HCT116 (cell line): ENCODE data around the gene COL4A1. TPM values are rescaled to one million over a fixed set of nuclear protein-coding genes. Genes with fewer than 3 reads are reported as not detected.

ENCODE experiments used
- ATAC-seq: fragments of 200-7000 bp; cut with Tn5 transposase; 2 replicates; pipeline ENCODE4 v1.9.1; 2020; ENCODE audit warnings: mild to moderate bottlenecking, moderate library complexity
- BruUV-seq: library from RNA; stranded (reverse); fragments of 400-500 nt; replicated peaks from 2 replicates; lab custom pipeline; 2021; lab: Mats Ljungman, UMichigan
- CTCF ChIA-PET: fragments of 300-600 bp; sonication (Branson Sonifier 250); formaldehyde crosslinking; loops from one replicate; lab custom pipeline; 2021; ENCODE audit warnings: antibody characterized with exemption; lab: Charles Lee
- POLR2A ChIA-PET: fragments of 300-600, 350-600 bp; sonication (Branson Sonifier 250); formaldehyde crosslinking; loops from one replicate; lab custom pipeline; 2021; ENCODE audit warnings: antibody characterized with exemption; lab: Charles Lee
- RAD21 ChIA-PET, 2 experiments: fragments of 300-600 bp; sonication (Branson Sonifier 250); formaldehyde crosslinking; loops; one replicate each; lab custom pipeline; 2023; ENCODE audit warnings: low total read pairs in 2 of 2; ENCODE audit not compliant: uncharacterized antibody in 2 of 2, unreplicated experiment in 2 of 2, low non-redundant PET in 1 of 2; lab: Charles Lee
- DNase-seq: peaks from one replicate; pipeline ENCODE4 v3.0.0-alpha.2; 2010; ENCODE audit warnings: low read depth, low spot score
- H2AFZ ChIP-seq: fragments of 200-600 bp; shearing (Covaris generic), sonication (generic); 2 replicates; pipeline ENCODE4 v1.6.1; 2017; ENCODE audit warnings: low read depth, mixed run types, mixed read lengths, antibody characterized with exemption, low read length; ENCODE audit not compliant: poor library complexity, severe bottlenecking
- H3K27ac ChIP-seq: 2 replicates; pipeline ENCODE4 v1.5.1; 2012; ENCODE audit warnings: low read depth, low read length
- H3K27me3 ChIP-seq: fragments of 200-600 bp; sonication (generic); 2 replicates; pipeline ENCODE4 v1.6.1; 2016; ENCODE audit warnings: mixed run types, low read length, mixed read lengths; ENCODE audit not compliant: insufficient read depth
- H3K36me3 ChIP-seq, 2 experiments: fragments of 200-500 bp in 1 of 2; fragments of 200-600 bp in 1 of 2; sonication (Bioruptor generic) in 1 of 2; sonication (generic) in 1 of 2; 2 replicates each; pipeline versions ENCODE4 v1.5.1 to v1.6.1; 2014 to 2016; ENCODE audit warnings: low read length in 2 of 2, inconsistent platforms in 1 of 2, mixed read lengths in 1 of 2, mixed run types in 1 of 2; ENCODE audit not compliant: insufficient read depth in 2 of 2, control insufficient read depth in 1 of 2
- H3K4me1 ChIP-seq, 2 experiments: fragments of 200-600 bp in 1 of 2; sonication (generic) in 1 of 2; 2 replicates each; pipeline versions ENCODE4 v1.5.1 to v1.6.1; 2012 to 2017; ENCODE audit warnings: low read length in 2 of 2, inconsistent platforms in 1 of 2, mild to moderate bottlenecking in 1 of 2, mixed read lengths in 1 of 2, mixed run types in 1 of 2, moderate library complexity in 1 of 2; ENCODE audit not compliant: insufficient read depth in 2 of 2, control insufficient read depth in 1 of 2
- H3K4me2 ChIP-seq: fragments of 200-600 bp; sonication (generic); 2 replicates; pipeline ENCODE4 v1.6.1; 2017; ENCODE audit warnings: mixed run types, low read length, mixed read lengths
- H3K4me3 ChIP-seq, 2 experiments: fragments of 200-600 bp in 1 of 2; sonication (generic) in 1 of 2; replicated peaks in 1 of 2; 2 replicates each; pipeline ENCODE4 v1.5.1; 2011 to 2016; ENCODE audit warnings: low read length in 2 of 2, control low read depth in 1 of 2, low read depth in 1 of 2, mild to moderate bottlenecking in 1 of 2, mixed read lengths in 1 of 2, mixed run types in 1 of 2
- H3K79me2 ChIP-seq: fragments of 200-600 bp; sonication (generic); 2 replicates; pipeline ENCODE4 v1.6.1; 2017; ENCODE audit warnings: mild to moderate bottlenecking, mixed run types, low read length, moderate library complexity, mixed read lengths; ENCODE audit not compliant: insufficient read depth
- H3K9ac ChIP-seq: fragments of 200-600 bp; sonication (generic); 2 replicates; pipeline ENCODE4 v1.6.1; 2016; ENCODE audit warnings: low read length, mixed read lengths
- H3K9me2 ChIP-seq: fragments of 200-600 bp; sonication (generic), shearing (Covaris generic); 2 replicates; pipeline ENCODE4 v1.6.1; 2017; ENCODE audit warnings: mixed run types, mild to moderate bottlenecking, moderate library complexity; ENCODE audit not compliant: insufficient read depth
- H3K9me3 ChIP-seq, 2 experiments: fragments of 200-500 bp in 1 of 2; fragments of 200-600 bp in 1 of 2; sonication (Bioruptor generic) in 1 of 2; sonication (generic) in 1 of 2; 2 replicates each; pipeline ENCODE4 v1.6.1; 2014 to 2017; ENCODE audit warnings: low read length in 2 of 2, mixed read lengths in 2 of 2, inconsistent platforms in 1 of 2, low read depth in 1 of 2, mild to moderate bottlenecking in 1 of 2, mixed run types in 1 of 2, moderate library complexity in 1 of 2; ENCODE audit not compliant: control insufficient read depth in 1 of 2, insufficient read depth in 1 of 2
- H4K20me1 ChIP-seq: fragments of 200-600 bp; sonication (generic), shearing (Covaris generic); 2 replicates; pipeline ENCODE4 v1.6.1; 2017; ENCODE audit warnings: mixed run types, mild to moderate bottlenecking, moderate library complexity; ENCODE audit not compliant: insufficient read depth
- FOSL1 ChIP-seq: IDR thresholded peaks from 2 replicates; pipeline ENCODE4 v1.6.1; 2012; ENCODE audit warnings: low read depth
- JUND ChIP-seq: IDR thresholded peaks from 2 replicates; pipeline ENCODE4 v1.6.1; 2012
- MAX ChIP-seq: IDR thresholded peaks from 2 replicates; pipeline ENCODE4 v1.6.1; 2012
- POLR2A ChIP-seq: IDR thresholded peaks from 2 replicates; pipeline ENCODE4 v1.7.0; 2011; ENCODE audit warnings: borderline replicate concordance; ENCODE audit not compliant: insufficient read depth, insufficient read length; ENCODE audit errors: extremely low read depth
- RAD21 ChIP-seq: IDR thresholded peaks from 2 replicates; pipeline ENCODE4 v1.6.1; 2012; ENCODE audit warnings: low read depth, mild to moderate bottlenecking
- SIN3A ChIP-seq: IDR thresholded peaks from 2 replicates; pipeline ENCODE4 v1.6.1; 2012; ENCODE audit warnings: low read depth
- ZBTB33 ChIP-seq: IDR thresholded peaks from 2 replicates; pipeline ENCODE4 v1.6.1; 2011; ENCODE audit warnings: mild to moderate bottlenecking, low read length, moderate library complexity; ENCODE audit not compliant: insufficient replicate concordance; ENCODE audit errors: extremely low read depth
- intact Hi-C: fragments of 100-400 bp; cut with micrococcal nuclease; formaldehyde crosslinking; loops from 2 replicates; pipeline ENCODE4 v1.10.0; 2022
- total RNA-seq: library from RNA; stranded (reverse); gene quantifications from one replicate; pipeline ENCODE4 v1.2.1, GENCODE V29; 2021; ENCODE audit not compliant: unreplicated experiment

Gene COL4A1
- total RNA-seq, 1 experiment from 2014 or later: 0.57 TPM

- no peaks in the 10 kb centered on the region for H3K9me3 ChIP-seq
- no peak overlapping the region for H3K27ac ChIP-seq
- ChIA-PET POLR2A (no interaction called here), RAD21 (no interaction called here), CTCF (interaction anchor here (1.2 kb wide), 1 partner anchor 15 kb away, joined by 3 read pairs; no protein-coding TSS in a partner anchor)
- intact Hi-C loops: no loop called here
- peaks cover 4% of the 10 kb centered on the region; the same call in 1 of the 2 replicates for H3K27me3 ChIP-seq
- peaks cover 22 to 40% of the 10 kb centered on the region in 2 experiments for H3K4me1 ChIP-seq
- H4K20me1 ChIP-seq: no peaks in the 10 kb centered on the region
- no peaks in the 10 kb centered on the region for H3K36me3 ChIP-seq
- H3K9ac ChIP-seq: no peak overlapping the region
- H3K4me3 ChIP-seq: peak overlapping the region; percentile 1 to 51
- peak overlapping the region; percentile 86 for H3K4me2 ChIP-seq
- no peaks in the 10 kb centered on the region; the same call in 1 of the 2 replicates for H3K9me2 ChIP-seq
- H2AFZ ChIP-seq: peak overlapping the region; percentile 88
- BruUV-seq: no TSS peak
- TF ChIP-seq FOSL1 (peak; percentile 46), ZBTB33 (no peak), RAD21 (no peak), JUND (peak; percentile 56)
- DNase-seq: peak; percentile 41
- peak; percentile 78 for ATAC-seq
- H3K79me2 ChIP-seq: no peaks in the 10 kb centered on the region
Observed at GRCh38 chr13:110347535-110348308, 40.8 kb upstream of the COL4A1 start.

GRCh38 chr13:110347088-110347487, 40.1 kb upstream of the COL4A1 start:
- peaks cover 4% of the 10 kb centered on the region; the same call in 1 of the 2 replicates for H3K27me3 ChIP-seq
- ChIA-PET POLR2A (no interaction called here), CTCF (no interaction called here), RAD21 (no interaction called here)
- H3K27ac ChIP-seq: no peak overlapping the region
- no peak for TF ChIP-seq RAD21
- no peak for TF ChIP-seq JUND
- TF ChIP-seq FOSL1: no peak
- TF ChIP-seq SIN3A: no peak
- TF ChIP-seq POLR2A: no peak
- no peak for TF ChIP-seq MAX
- ATAC-seq (peak; percentile 1; the same call in 1 of the 2 replicates), DNase-seq (no peak)
- H3K4me2 ChIP-seq: peak overlapping the region; percentile 86
- intact Hi-C loops: no loop called here
- H3K9me2 ChIP-seq: no peaks in the 10 kb centered on the region; the same call in 1 of the 2 replicates
- peak overlapping the region in 1 of 2 experiments; percentile 51; a peak in 1 of 4 replicates for H3K4me3 ChIP-seq
- no TSS peak for BruUV-seq
- H3K79me2 ChIP-seq: no peaks in the 10 kb centered on the region
- H2AFZ ChIP-seq: no peak overlapping the region
- H4K20me1 ChIP-seq: no peaks in the 10 kb centered on the region
- H3K9ac ChIP-seq: no peak overlapping the region
- H3K36me3 ChIP-seq: no peaks in the 10 kb centered on the region
- no peaks in the 10 kb centered on the region for H3K9me3 ChIP-seq
- H3K4me1 ChIP-seq: peaks cover 22 to 41% of the 10 kb centered on the region in 2 experiments
